ENCODE measurements around the gene HCST.
A peak's percentile ranks its signal among the peaks of the same experiment; 100 is the strongest.

Gene HCST

DNA sequence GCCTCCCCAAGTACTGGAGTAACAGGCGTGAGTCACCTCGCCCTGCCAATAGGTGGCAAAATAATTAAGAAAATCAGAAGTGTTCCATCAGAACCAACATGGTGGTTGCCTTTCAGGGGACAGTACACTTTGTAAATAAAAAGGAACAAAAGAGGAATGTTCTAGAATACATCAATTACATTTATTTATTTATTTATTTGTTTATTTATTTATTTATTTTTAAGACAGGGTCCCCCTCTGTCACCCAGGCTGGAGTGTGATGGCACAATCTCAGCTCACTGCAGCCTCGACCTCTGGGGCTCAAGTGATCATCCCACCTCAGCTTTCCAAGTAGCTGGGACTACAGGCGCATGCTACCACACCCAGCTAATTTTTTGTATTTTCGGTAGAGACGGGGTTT is 18.7 kb downstream of the HCST start (continued):
- TF ChIP-seq ZSCAN5A (tag by site-specific recombination; IDR thresholded peaks at IDR 0.05), result no peak
- no peak for TF ChIP-seq ZNF600 (tag by site-specific recombination; IDR thresholded peaks at IDR 0.05)
- TF ChIP-seq ZNF76 (tag by site-specific recombination; IDR thresholded peaks at IDR 0.05; ENCODE audit: borderline replicate concordance, low read depth), result no peak
- peak; percentile 88 for TF ChIP-seq ZNF555 (tag by site-specific recombination; conservative IDR thresholded peaks at IDR 0.05)
- no peak for TF ChIP-seq WT1 (tag by site-specific recombination; IDR thresholded peaks at IDR 0.05)
- TF ChIP-seq ZNF311 (tag by site-specific recombination; IDR thresholded peaks at IDR 0.05; ENCODE audit: borderline replicate concordance), result no peak
- TF ChIP-seq ZNF830 (tag by site-specific recombination; IDR thresholded peaks at IDR 0.05; ENCODE audit: low read depth), result no peak
- TF ChIP-seq KLF16 (tag by site-specific recombination; IDR thresholded peaks at IDR 0.05), result no peak
- TF ChIP-seq ZNF19 (tag by site-specific recombination; IDR thresholded peaks at IDR 0.05; ENCODE audit: low read depth), result peak; percentile 94
- TF ChIP-seq ZNF48 (tag by site-specific recombination; IDR thresholded peaks at IDR 0.05), result no peak
- TF ChIP-seq ZNF112 (tag by site-specific recombination; IDR thresholded peaks at IDR 0.05), result no peak
- TF ChIP-seq, protein P1, sequence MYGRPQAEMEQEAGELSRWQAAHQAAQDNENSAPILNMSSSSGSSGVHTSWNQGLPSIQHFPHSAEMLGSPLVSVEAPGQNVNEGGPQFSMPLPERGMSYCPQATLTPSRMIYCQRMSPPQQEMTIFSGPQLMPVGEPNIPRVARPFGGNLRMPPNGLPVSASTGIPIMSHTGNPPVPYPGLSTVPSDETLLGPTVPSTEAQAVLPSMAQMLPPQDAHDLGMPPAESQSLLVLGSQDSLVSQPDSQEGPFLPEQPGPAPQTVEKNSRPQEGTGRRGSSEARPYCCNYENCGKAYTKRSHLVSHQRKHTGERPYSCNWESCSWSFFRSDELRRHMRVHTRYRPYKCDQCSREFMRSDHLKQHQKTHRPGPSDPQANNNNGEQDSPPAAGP (tag by site-specific recombination; IDR thresholded peaks at IDR 0.05), result no peak
- TF ChIP-seq HOXC10 (CRISPR knock-in tag; IDR thresholded peaks at IDR 0.05), result no peak
- TF ChIP-seq MYNN (tag by site-specific recombination; IDR thresholded peaks at IDR 0.05; ENCODE audit: borderline replicate concordance), result no peak
- no peak for TF ChIP-seq ZNF621 (tag by site-specific recombination; IDR thresholded peaks at IDR 0.05)
- TF ChIP-seq ZBTB1 (tag by site-specific recombination; IDR thresholded peaks at IDR 0.05), result peak; percentile 55; the same call in 1 of the 2 replicates
- TF ChIP-seq ZNF391 (tag by site-specific recombination; IDR thresholded peaks at IDR 0.05; ENCODE audit: borderline replicate concordance, low read depth), result no peak
- no peak for TF ChIP-seq ZNF529 (tag by site-specific recombination; IDR thresholded peaks at IDR 0.05; ENCODE audit: insufficient replicate concordance)
- TF ChIP-seq, protein P2, sequence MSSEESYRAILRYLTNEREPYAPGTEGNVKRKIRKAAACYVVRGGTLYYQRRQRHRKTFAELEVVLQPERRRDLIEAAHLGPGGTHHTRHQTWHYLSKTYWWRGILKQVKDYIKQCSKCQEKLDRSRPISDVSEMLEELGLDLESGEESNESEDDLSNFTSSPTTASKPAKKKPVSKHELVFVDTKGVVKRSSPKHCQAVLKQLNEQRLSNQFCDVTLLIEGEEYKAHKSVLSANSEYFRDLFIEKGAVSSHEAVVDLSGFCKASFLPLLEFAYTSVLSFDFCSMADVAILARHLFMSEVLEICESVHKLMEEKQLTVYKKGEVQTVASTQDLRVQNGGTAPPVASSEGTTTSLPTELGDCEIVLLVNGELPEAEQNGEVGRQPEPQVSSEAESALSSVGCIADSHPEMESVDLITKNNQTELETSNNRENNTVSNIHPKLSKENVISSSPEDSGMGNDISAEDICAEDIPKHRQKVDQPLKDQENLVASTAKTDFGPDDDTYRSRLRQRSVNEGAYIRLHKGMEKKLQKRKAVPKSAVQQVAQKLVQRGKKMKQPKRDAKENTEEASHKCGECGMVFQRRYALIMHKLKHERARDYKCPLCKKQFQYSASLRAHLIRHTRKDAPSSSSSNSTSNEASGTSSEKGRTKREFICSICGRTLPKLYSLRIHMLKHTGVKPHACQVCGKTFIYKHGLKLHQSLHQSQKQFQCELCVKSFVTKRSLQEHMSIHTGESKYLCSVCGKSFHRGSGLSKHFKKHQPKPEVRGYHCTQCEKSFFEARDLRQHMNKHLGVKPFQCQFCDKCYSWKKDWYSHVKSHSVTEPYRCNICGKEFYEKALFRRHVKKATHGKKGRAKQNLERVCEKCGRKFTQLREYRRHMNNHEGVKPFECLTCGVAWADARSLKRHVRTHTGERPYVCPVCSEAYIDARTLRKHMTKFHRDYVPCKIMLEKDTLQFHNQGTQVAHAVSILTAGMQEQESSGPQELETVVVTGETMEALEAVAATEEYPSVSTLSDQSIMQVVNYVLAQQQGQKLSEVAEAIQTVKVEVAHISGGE (tag by site-specific recombination; conservative IDR thresholded peaks at IDR 0.05; ENCODE audit: low read depth), result peak; percentile 72
- TF ChIP-seq ZNF223 (tag by site-specific recombination; IDR thresholded peaks at IDR 0.05), result peak; percentile 42; the same call in 1 of the 2 replicates
- TF ChIP-seq PRDM1 (tag by site-specific recombination; IDR thresholded peaks at IDR 0.05), result no peak
- no peak for TF ChIP-seq ZNF2 (tag by site-specific recombination; IDR thresholded peaks at IDR 0.05)
- no peak for TF ChIP-seq ZNF362 (tag by site-specific recombination; IDR thresholded peaks at IDR 0.05)
- TF ChIP-seq TCF7L2 (IDR thresholded peaks at IDR 0.05; ENCODE audit: borderline replicate concordance, low read depth, low read length), result no peak
- TF ChIP-seq ZXDB (tag by site-specific recombination; IDR thresholded peaks at IDR 0.05), result 0 out of 2 replicates have a peak, but pooled peaks have one; percentile 50
- TF ChIP-seq HOXD13 (CRISPR knock-in tag; IDR thresholded peaks at IDR 0.05; ENCODE audit: borderline replicate concordance), result no peak
- no peak for TF ChIP-seq ZNF169 (tag by site-specific recombination; IDR thresholded peaks at IDR 0.05)
- no peak for TF ChIP-seq ZNF544 (tag by site-specific recombination; IDR thresholded peaks at IDR 0.05)
- TF ChIP-seq ZNF239 (tag by site-specific recombination; IDR thresholded peaks at IDR 0.05), result no peak
- no peak for TF ChIP-seq ZNF157 (tag by site-specific recombination; IDR thresholded peaks at IDR 0.05)
- no peak for TF ChIP-seq HOXA7 (CRISPR knock-in tag; IDR thresholded peaks at IDR 0.05; ENCODE audit: borderline replicate concordance)
- peak; percentile 97; the same call in 1 of the 2 replicates for TF ChIP-seq ZNF514 (tag by site-specific recombination; IDR thresholded peaks at IDR 0.05)
- TF ChIP-seq SCRT2 (tag by site-specific recombination; IDR thresholded peaks at IDR 0.05), result no peak
- TF ChIP-seq KLF9 (tag by site-specific recombination; IDR thresholded peaks at IDR 0.05; ENCODE audit: low read depth), result no peak
- no peak for TF ChIP-seq KLF8 (tag by site-specific recombination; IDR thresholded peaks at IDR 0.05)

Measured in HEK293 (cell line).